ENCODE results near the gene TFB1M. TPM values are rescaled to one million over a fixed set of nuclear protein-coding genes. Genes with fewer than 3 reads are reported as not detected.

TFB1M gene
- total RNA-seq, 1 experiment from 2014 or later = 19.5 TPM

DNA sequence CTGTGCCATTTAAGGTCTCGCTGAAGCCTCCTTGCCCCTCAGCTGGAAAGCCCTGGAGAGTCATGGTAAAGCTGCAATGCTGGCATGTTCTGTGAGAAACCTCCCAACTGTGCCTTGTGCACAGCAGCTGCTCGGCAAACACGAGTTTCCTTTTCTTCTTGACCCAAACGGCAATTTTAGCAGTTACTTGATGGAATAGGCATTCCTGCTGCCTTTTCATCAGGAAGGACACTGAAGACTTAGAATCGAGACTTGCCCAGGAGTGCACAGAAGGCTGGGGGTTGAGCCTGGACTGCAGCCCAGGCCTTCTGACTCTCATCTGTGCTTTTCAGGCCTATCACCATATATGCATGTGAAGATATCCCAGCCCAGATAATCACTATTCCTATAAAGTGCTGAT lies 79.2 kb downstream of the TFB1M start:
- Histone ChIP-seq H3K9me3 (ENCODE audit: insufficient read depth, low read depth) (peaks cover 3% of the 10 kb centered on the region; the same call in 1 of the 2 replicates), H3K36me3 (ENCODE audit: low read depth) (no peaks in the 10 kb centered on the region), H3F3A (ENCODE audit: insufficient read depth, low read depth) (no peaks in the 10 kb centered on the region), H3K27ac (no peak overlapping the region), H3K4me1 (replicated peaks; ENCODE audit: insufficient read depth) (no peaks in the 10 kb centered on the region), H3K4me3 (no peak overlapping the region), H4K20me1 (ENCODE audit: insufficient read depth) (no peaks in the 10 kb centered on the region), H2AFZ (no peak overlapping the region), H3K27me3 (ENCODE audit: insufficient read depth, low read depth) (no peaks in the 10 kb centered on the region), H3K79me2 (ENCODE audit: low read depth) (no peaks in the 10 kb centered on the region), H3K9me2 (ENCODE audit: insufficient read depth) (no peaks in the 10 kb centered on the region), H3K4me2 (no peak overlapping the region)
- BruUV-seq (replicated peaks) = no TSS peak
- no peak for DNase-seq
- ChIA-PET CTCF (no interaction called here), POLR2A (ENCODE audit: unreplicated experiment) (no interaction called here)
- intact Hi-C loops (cut with micrococcal nuclease; ENCODE audit: unreplicated experiment) = no loop called here
- no peak for TF ChIP-seq EZH2 (IDR thresholded peaks at IDR 0.05; ENCODE audit: low read depth)
- TF ChIP-seq, protein P1, sequence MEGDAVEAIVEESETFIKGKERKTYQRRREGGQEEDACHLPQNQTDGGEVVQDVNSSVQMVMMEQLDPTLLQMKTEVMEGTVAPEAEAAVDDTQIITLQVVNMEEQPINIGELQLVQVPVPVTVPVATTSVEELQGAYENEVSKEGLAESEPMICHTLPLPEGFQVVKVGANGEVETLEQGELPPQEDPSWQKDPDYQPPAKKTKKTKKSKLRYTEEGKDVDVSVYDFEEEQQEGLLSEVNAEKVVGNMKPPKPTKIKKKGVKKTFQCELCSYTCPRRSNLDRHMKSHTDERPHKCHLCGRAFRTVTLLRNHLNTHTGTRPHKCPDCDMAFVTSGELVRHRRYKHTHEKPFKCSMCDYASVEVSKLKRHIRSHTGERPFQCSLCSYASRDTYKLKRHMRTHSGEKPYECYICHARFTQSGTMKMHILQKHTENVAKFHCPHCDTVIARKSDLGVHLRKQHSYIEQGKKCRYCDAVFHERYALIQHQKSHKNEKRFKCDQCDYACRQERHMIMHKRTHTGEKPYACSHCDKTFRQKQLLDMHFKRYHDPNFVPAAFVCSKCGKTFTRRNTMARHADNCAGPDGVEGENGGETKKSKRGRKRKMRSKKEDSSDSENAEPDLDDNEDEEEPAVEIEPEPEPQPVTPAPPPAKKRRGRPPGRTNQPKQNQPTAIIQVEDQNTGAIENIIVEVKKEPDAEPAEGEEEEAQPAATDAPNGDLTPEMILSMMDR (conservative IDR thresholded peaks at IDR 0.05) = no peak

DNA sequence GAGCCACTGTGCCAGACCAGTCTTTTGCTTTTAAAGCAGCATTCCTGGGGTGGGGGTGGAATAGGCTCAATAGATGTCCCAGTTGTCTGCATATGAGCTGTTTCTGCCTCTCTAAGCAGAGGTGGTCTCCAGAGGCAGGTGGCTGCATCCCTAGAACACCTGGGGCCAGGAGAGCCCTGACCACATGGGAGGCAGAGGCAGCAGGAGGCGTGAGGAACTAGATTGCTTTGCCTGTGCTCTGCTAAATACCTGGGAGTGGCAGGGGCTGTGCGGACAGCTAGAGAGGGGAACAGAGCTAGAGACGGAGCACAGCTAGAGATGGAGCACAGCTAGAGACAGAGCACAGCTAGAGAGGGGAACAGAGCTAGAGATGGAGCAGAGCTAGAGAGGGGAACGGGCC lies 79.6 kb downstream of the TFB1M start:
- Histone ChIP-seq H3K4me1 (replicated peaks; ENCODE audit: insufficient read depth) (no peaks in the 10 kb centered on the region), H3K36me3 (ENCODE audit: low read depth) (no peaks in the 10 kb centered on the region), H3K27ac (no peak overlapping the region), H3K4me3 (no peak overlapping the region), H4K20me1 (ENCODE audit: insufficient read depth) (no peaks in the 10 kb centered on the region), H2AFZ (no peak overlapping the region), H3K27me3 (ENCODE audit: insufficient read depth, low read depth) (no peaks in the 10 kb centered on the region), H3K4me2 (no peak overlapping the region), H3K9me3 (ENCODE audit: insufficient read depth, low read depth) (peaks cover 3% of the 10 kb centered on the region; the same call in 1 of the 2 replicates), H3K9me2 (ENCODE audit: insufficient read depth) (no peaks in the 10 kb centered on the region), H3K79me2 (ENCODE audit: low read depth) (no peaks in the 10 kb centered on the region), H3F3A (ENCODE audit: insufficient read depth, low read depth) (no peaks in the 10 kb centered on the region)
- intact Hi-C loops (cut with micrococcal nuclease; ENCODE audit: unreplicated experiment) = no loop called here
- no peak for DNase-seq
- ChIA-PET CTCF (no interaction called here), POLR2A (ENCODE audit: unreplicated experiment) (no interaction called here)
- BruUV-seq (replicated peaks) = no TSS peak
- TF ChIP-seq, protein P1 (conservative IDR thresholded peaks at IDR 0.05) = no peak
- TF ChIP-seq EZH2 (IDR thresholded peaks at IDR 0.05; ENCODE audit: low read depth) = no peak

DNA sequence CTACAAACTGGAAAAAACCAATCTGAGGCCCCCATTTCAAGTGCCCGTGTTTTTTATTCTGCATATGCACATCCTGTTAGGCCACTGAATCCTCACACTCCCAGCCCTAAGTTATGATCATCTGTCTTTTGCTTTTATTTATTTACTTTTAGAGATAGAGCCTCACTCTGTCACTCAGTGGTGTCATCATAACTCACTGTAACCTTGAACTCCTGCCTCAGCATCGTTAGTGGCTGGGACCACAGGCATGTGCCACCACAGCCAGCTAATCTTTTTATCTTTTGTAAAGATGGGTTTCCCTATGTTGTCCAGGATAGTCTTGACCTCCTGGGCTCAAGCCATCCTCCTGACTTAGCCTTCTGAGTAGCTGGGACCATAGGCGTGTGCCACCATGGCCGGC lies 80.1 kb downstream of the TFB1M start:
- ChIA-PET POLR2A (ENCODE audit: unreplicated experiment) (no interaction called here), CTCF (no interaction called here)
- no peaks in the 10 kb centered on the region for H4K20me1 ChIP-seq (ENCODE audit: insufficient read depth)
- H3K9me3 ChIP-seq (ENCODE audit: insufficient read depth, low read depth) = peaks cover 3% of the 10 kb centered on the region; the same call in 1 of the 2 replicates
- no peaks in the 10 kb centered on the region for H3F3A ChIP-seq (ENCODE audit: insufficient read depth, low read depth)
- no peak overlapping the region for H3K4me2 ChIP-seq
- H3K36me3 ChIP-seq (ENCODE audit: low read depth) = no peaks in the 10 kb centered on the region
- intact Hi-C loops (cut with micrococcal nuclease; ENCODE audit: unreplicated experiment) = no loop called here
- no peak for DNase-seq
- no peak overlapping the region for H3K27ac ChIP-seq
- no peaks in the 10 kb centered on the region for H3K9me2 ChIP-seq (ENCODE audit: insufficient read depth)
- no peak overlapping the region for H2AFZ ChIP-seq
- H3K4me1 ChIP-seq (replicated peaks; ENCODE audit: insufficient read depth) = no peaks in the 10 kb centered on the region
- BruUV-seq (replicated peaks) = no TSS peak
- H3K4me3 ChIP-seq = no peak overlapping the region
- no peaks in the 10 kb centered on the region for H3K79me2 ChIP-seq (ENCODE audit: low read depth)
- no peaks in the 10 kb centered on the region for H3K27me3 ChIP-seq (ENCODE audit: insufficient read depth, low read depth)
- TF ChIP-seq, protein P1 (conservative IDR thresholded peaks at IDR 0.05) = no peak
- no peak for TF ChIP-seq EZH2 (IDR thresholded peaks at IDR 0.05; ENCODE audit: low read depth)
